Neural cell (in vitro differentiated cells): ENCODE data around the gene TM9SF2. TPM values are rescaled to one million over a fixed set of nuclear protein-coding genes. Genes with fewer than 3 reads are reported as not detected.

Experiments used
- H2AFZ ChIP-seq: fragments of 200-600, 300-800 bp; sonication (generic), shearing (Covaris generic); 2 replicates; pipeline ENCODE4 v1.6.0; 2014; ENCODE audit warnings: low read depth, mild to moderate bottlenecking, antibody characterized with exemption, low read length, moderate library complexity
- H3F3A ChIP-seq: fragments of 200-600 bp; shearing (Covaris generic); 2 replicates; pipeline ENCODE4 v1.6.1; 2016; ENCODE audit warnings: mild to moderate bottlenecking, moderate library complexity, mixed read lengths, antibody characterized with exemption, low read length; ENCODE audit not compliant: insufficient read depth, poor library complexity, severe bottlenecking
- H3K27ac ChIP-seq: fragments of 200-600, 300-800 bp; sonication (generic), shearing (Covaris generic); 2 replicates; pipeline ENCODE4 v1.5.1; 2014; ENCODE audit warnings: mild to moderate bottlenecking, low read length, moderate library complexity
- H3K27me3 ChIP-seq: fragments of 300-800, 200-600 bp; sonication (generic), shearing (Covaris generic); 2 replicates; pipeline ENCODE4 v1.6.0; 2014; ENCODE audit warnings: mild to moderate bottlenecking, low read depth, low read length, moderate library complexity; ENCODE audit not compliant: insufficient read depth
- H3K36me3 ChIP-seq: fragments of 300-800, 200-600 bp; sonication (generic), shearing (Covaris generic); 2 replicates; pipeline ENCODE4 v1.5.1; 2014; ENCODE audit warnings: mild to moderate bottlenecking, antibody characterized with exemption, low read length, moderate library complexity; ENCODE audit not compliant: insufficient read depth
- H3K4me2 ChIP-seq: fragments of 300-800, 200-600 bp; sonication (generic), shearing (Covaris generic); 2 replicates; pipeline ENCODE4 v1.6.0; 2014; ENCODE audit warnings: mild to moderate bottlenecking, low read length
- H3K4me3 ChIP-seq: fragments of 300-800, 200-600 bp; sonication (generic), shearing (Covaris generic); 2 replicates; pipeline ENCODE4 v1.5.1; 2014; ENCODE audit warnings: mild to moderate bottlenecking, low read length, moderate library complexity
- H3K79me2 ChIP-seq: fragments of 200-600 bp; shearing (Covaris generic); replicated peaks from 2 replicates; pipeline ENCODE4 v1.6.0; 2014; ENCODE audit warnings: mild to moderate bottlenecking, low read length, moderate library complexity; ENCODE audit not compliant: insufficient read depth
- H3K9ac ChIP-seq: fragments of 300-800, 200-600 bp; sonication (generic), shearing (Covaris generic); 2 replicates; pipeline ENCODE4 v1.6.1; 2016; ENCODE audit warnings: mild to moderate bottlenecking, low read length, mixed read lengths
- H3K9me2 ChIP-seq: fragments of 200-600 bp; shearing (Covaris generic); 2 replicates; pipeline ENCODE4 v1.6.1; 2016; ENCODE audit warnings: mild to moderate bottlenecking, low read length, mixed read lengths; ENCODE audit not compliant: insufficient read depth
- H3K9me3 ChIP-seq: fragments of 200-600, 300-800 bp; sonication (generic), shearing (Covaris generic); 2 replicates; pipeline ENCODE4 v1.6.1; 2016; ENCODE audit warnings: mild to moderate bottlenecking, mixed run types, low read length, moderate library complexity, mixed read lengths
- H4K20me1 ChIP-seq: fragments of 200-600 bp; shearing (Covaris generic); 2 replicates; pipeline ENCODE4 v1.6.1; 2016; ENCODE audit warnings: mild to moderate bottlenecking, mixed run types; ENCODE audit not compliant: insufficient read depth
- EP300 ChIP-seq: fragments of 450-650 bp; conservative IDR thresholded peaks from 2 replicates; pipeline ENCODE4 v1.6.1; 2014; ENCODE audit warnings: antibody characterized with exemption, mild to moderate bottlenecking, moderate library complexity; ENCODE audit not compliant: poor library complexity, severe bottlenecking
- EZH2 ChIP-seq: fragments of 200-600, 300-800 bp; shearing (Covaris generic), sonication (generic); IDR thresholded peaks from 2 replicates; pipeline ENCODE4 v1.6.1; 2014; ENCODE audit warnings: antibody characterized with exemption, low read length, borderline replicate concordance, mild to moderate bottlenecking; ENCODE audit not compliant: insufficient read depth, poor library complexity, severe bottlenecking
- MXI1 ChIP-seq: fragments of 450-650 bp; conservative IDR thresholded peaks from 2 replicates; pipeline ENCODE4 v1.6.1; 2014; ENCODE audit warnings: antibody characterized with exemption, mild to moderate bottlenecking; ENCODE audit not compliant: poor library complexity, severe bottlenecking
- POLR2AphosphoS5 ChIP-seq: IDR thresholded peaks from 2 replicates; pipeline ENCODE4 v1.6.1; 2012
- RAD21 ChIP-seq: fragments of 450-650 bp; conservative IDR thresholded peaks from 2 replicates; pipeline ENCODE4 v1.6.1; 2014; ENCODE audit warnings: antibody characterized with exemption, mild to moderate bottlenecking, moderate library complexity
- SMC3 ChIP-seq: fragments of 450-650 bp; conservative IDR thresholded peaks from 2 replicates; pipeline ENCODE4 v1.6.1; 2014; ENCODE audit warnings: antibody characterized with exemption, mild to moderate bottlenecking, moderate library complexity; ENCODE audit not compliant: poor library complexity
- TAF1 ChIP-seq: IDR thresholded peaks from 2 replicates; pipeline ENCODE4 v1.6.1; 2012; ENCODE audit warnings: low read depth
- polyA plus RNA-seq: library from polyadenylated mRNA; depleted of rRNA; stranded (reverse); fragments of >200 nt; gene quantifications from 2 replicates; pipeline ENCODE4 v1.2.3, GENCODE V29; 2014
- TF ChIP-seq, protein P1 (sequence below): IDR thresholded peaks from 2 replicates; pipeline ENCODE4 v1.6.1; 2012; ENCODE audit warnings: borderline replicate concordance
- TF ChIP-seq, protein P2 (sequence below): fragments of 450-650 bp; IDR thresholded peaks from 2 replicates; pipeline ENCODE4 v1.5.1; 2014; ENCODE audit warnings: antibody characterized with exemption, mild to moderate bottlenecking, moderate library complexity; ENCODE audit not compliant: poor library complexity, severe bottlenecking

The TM9SF2 gene
- polyA plus RNA-seq, 1 donor from 2014 or later, result 128 TPM

DNA sequence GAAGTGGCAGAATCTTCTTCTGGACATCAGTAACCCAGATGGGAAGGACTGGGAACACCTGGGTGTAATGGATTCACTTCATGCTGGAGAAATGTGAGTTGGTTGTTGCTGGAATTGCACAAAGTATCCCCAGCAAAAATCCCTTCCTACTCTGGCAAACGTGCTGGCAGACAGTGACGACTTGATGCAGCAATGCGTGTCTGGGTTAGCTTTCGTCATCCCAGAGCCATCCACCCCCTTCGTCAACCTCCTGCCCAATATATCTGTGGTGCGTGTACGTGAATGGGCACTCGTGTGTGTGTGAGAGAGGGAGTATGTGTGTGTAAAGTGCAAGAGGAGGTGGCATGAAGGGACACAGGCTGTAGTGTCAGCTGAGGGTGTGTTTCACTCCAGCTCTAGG, 70.9 kb downstream of the TM9SF2 start:
- Histone ChIP-seq H3K79me2 (no peaks in the 10 kb centered on the region), H4K20me1 (no peaks in the 10 kb centered on the region), H3K4me3 (no peak overlapping the region), H3F3A (no peaks in the 10 kb centered on the region), H3K9ac (no peak overlapping the region), H3K27me3 (no peaks in the 10 kb centered on the region), H2AFZ (no peak overlapping the region), H3K4me2 (no peak overlapping the region), H3K9me3 (no peaks in the 10 kb centered on the region), H3K9me2 (no peaks in the 10 kb centered on the region), H3K36me3 (no peaks in the 10 kb centered on the region), H3K27ac (no peak overlapping the region)
- no peak for TF ChIP-seq RAD21
- TF ChIP-seq, protein P1, sequence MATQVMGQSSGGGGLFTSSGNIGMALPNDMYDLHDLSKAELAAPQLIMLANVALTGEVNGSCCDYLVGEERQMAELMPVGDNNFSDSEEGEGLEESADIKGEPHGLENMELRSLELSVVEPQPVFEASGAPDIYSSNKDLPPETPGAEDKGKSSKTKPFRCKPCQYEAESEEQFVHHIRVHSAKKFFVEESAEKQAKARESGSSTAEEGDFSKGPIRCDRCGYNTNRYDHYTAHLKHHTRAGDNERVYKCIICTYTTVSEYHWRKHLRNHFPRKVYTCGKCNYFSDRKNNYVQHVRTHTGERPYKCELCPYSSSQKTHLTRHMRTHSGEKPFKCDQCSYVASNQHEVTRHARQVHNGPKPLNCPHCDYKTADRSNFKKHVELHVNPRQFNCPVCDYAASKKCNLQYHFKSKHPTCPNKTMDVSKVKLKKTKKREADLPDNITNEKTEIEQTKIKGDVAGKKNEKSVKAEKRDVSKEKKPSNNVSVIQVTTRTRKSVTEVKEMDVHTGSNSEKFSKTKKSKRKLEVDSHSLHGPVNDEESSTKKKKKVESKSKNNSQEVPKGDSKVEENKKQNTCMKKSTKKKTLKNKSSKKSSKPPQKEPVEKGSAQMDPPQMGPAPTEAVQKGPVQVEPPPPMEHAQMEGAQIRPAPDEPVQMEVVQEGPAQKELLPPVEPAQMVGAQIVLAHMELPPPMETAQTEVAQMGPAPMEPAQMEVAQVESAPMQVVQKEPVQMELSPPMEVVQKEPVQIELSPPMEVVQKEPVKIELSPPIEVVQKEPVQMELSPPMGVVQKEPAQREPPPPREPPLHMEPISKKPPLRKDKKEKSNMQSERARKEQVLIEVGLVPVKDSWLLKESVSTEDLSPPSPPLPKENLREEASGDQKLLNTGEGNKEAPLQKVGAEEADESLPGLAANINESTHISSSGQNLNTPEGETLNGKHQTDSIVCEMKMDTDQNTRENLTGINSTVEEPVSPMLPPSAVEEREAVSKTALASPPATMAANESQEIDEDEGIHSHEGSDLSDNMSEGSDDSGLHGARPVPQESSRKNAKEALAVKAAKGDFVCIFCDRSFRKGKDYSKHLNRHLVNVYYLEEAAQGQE, result no peak
- TF ChIP-seq EZH2, result no peak
- TF ChIP-seq MXI1, result no peak
- TF ChIP-seq, protein P2, sequence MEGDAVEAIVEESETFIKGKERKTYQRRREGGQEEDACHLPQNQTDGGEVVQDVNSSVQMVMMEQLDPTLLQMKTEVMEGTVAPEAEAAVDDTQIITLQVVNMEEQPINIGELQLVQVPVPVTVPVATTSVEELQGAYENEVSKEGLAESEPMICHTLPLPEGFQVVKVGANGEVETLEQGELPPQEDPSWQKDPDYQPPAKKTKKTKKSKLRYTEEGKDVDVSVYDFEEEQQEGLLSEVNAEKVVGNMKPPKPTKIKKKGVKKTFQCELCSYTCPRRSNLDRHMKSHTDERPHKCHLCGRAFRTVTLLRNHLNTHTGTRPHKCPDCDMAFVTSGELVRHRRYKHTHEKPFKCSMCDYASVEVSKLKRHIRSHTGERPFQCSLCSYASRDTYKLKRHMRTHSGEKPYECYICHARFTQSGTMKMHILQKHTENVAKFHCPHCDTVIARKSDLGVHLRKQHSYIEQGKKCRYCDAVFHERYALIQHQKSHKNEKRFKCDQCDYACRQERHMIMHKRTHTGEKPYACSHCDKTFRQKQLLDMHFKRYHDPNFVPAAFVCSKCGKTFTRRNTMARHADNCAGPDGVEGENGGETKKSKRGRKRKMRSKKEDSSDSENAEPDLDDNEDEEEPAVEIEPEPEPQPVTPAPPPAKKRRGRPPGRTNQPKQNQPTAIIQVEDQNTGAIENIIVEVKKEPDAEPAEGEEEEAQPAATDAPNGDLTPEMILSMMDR, result no peak
- no peak for TF ChIP-seq EP300
- no peak for TF ChIP-seq POLR2AphosphoS5
- TF ChIP-seq SMC3, result no peak

DNA sequence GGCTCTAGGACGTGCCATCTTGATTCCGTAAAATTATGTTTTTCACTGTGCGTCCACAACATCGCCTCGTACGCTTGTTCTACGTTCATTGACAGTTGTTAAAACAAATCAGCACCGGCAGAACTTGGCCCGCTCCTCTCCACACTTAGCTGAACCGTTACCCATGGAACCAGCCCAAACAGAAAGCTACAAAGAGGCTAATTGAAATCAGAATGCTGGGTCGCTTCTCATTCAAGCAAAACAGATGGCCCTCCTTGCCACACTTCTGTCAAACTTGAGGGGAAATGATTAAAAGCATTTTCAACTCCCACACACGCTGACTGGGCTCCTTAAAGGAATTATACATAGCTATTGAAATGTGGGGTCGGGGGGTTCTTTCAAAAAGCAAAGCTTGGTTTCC, 71.6 kb downstream of the TM9SF2 start:
- H3K27ac ChIP-seq, result no peak overlapping the region
- H3K4me2 ChIP-seq, result no peak overlapping the region

More for the DNA sequence above, 71.6 kb downstream of the TM9SF2 start:
- TF ChIP-seq TAF1 (no peak), EP300 (no peak), EZH2 (no peak), MXI1 (no peak)
- TF ChIP-seq, protein P2, result no peak
- TF ChIP-seq, protein P1, result no peak
- no peaks in the 10 kb centered on the region for H3K27me3 ChIP-seq
- no peaks in the 10 kb centered on the region for H4K20me1 ChIP-seq
- H3K9me3 ChIP-seq, result no peaks in the 10 kb centered on the region
- no peaks in the 10 kb centered on the region for H3K79me2 ChIP-seq
- H3K4me3 ChIP-seq, result no peak overlapping the region
- no peak overlapping the region for H3K9ac ChIP-seq
- no peak overlapping the region for H2AFZ ChIP-seq
- H3K36me3 ChIP-seq, result no peaks in the 10 kb centered on the region
- H3K9me2 ChIP-seq, result no peaks in the 10 kb centered on the region
- no peaks in the 10 kb centered on the region for H3F3A ChIP-seq
